HepG2 (cell line): Measurements from ENCODE around the gene ABCG5. TPM values are rescaled to one million over a fixed set of nuclear protein-coding genes. Genes with fewer than 3 reads are reported as not detected.

Experiments
- CAMTA2 ChIP-seq: sonication (generic); formaldehyde crosslinking; IDR thresholded peaks from 2 replicates; pipeline ENCODE4 v1.4.0; 2020; ENCODE audit warnings: mild to moderate bottlenecking, missing genetic modification reagents, borderline replicate concordance
- HNF4G ChIP-seq, 2 experiments: sonication (generic) in 1 of 2; formaldehyde crosslinking in 1 of 2; IDR thresholded peaks; 2 replicates each; pipeline versions ENCODE4 v1.4.0 to v1.6.1; 2011 to 2020; ENCODE audit warnings: borderline replicate concordance in 2 of 2, low read depth in 2 of 2, mild to moderate bottlenecking in 2 of 2, low read length in 1 of 2, missing genetic modification reagents in 1 of 2, moderate library complexity in 1 of 2
- ZIK1 ChIP-seq: sonication (generic); formaldehyde crosslinking; IDR thresholded peaks from 2 replicates; pipeline ENCODE4 v1.5.0; 2020; ENCODE audit warnings: mild to moderate bottlenecking, low read depth, missing genetic modification reagents, borderline replicate concordance
- ZNF549 ChIP-seq: sonication (generic); formaldehyde crosslinking; IDR thresholded peaks from 2 replicates; pipeline ENCODE4 v1.5.0; 2020; ENCODE audit warnings: missing genetic modification reagents
- polyA plus RNA-seq, 8 experiments: library from polyadenylated mRNA; depleted of rRNA in 3 of 8; stranded (reverse) in 7 of 8; unstranded in 1 of 8; fragments of >200 nt; fragmentation: Illumina TruSeq in 4 of 8; extraction: Trizol in 4 of 8; gene quantifications; 2 replicates each; pipeline versions ENCODE4 v1.2.1 to v1.2.3, GENCODE V29; 2011 to 2016; ENCODE audit warnings: low read depth in 4 of 8, missing spikeins in 1 of 8, mixed read lengths in 1 of 8; ENCODE audit not compliant: insufficient read depth in 1 of 8
- total RNA-seq, 5 experiments: library from RNA; depleted of rRNA; stranded (reverse); fragments of >200 nt; fragmentation: Illumina TruSeq; extraction: Trizol; gene quantifications; 2 replicates each; pipeline ENCODE4 v1.2.3, GENCODE V29; 2016; ENCODE audit warnings: low read depth in 1 of 5
- TF ChIP-seq, protein P1 (sequence below): sonication (generic); formaldehyde crosslinking; IDR thresholded peaks from 2 replicates; pipeline ENCODE4 v1.5.0; 2020; ENCODE audit warnings: missing genetic modification reagents, mild to moderate bottlenecking, borderline replicate concordance
- TF ChIP-seq, protein P2 (sequence below): sonication (generic); formaldehyde crosslinking; IDR thresholded peaks from 2 replicates; pipeline ENCODE4 v1.4.0; 2020; ENCODE audit warnings: low read depth, mild to moderate bottlenecking, missing genetic modification reagents
- TF ChIP-seq, protein P3 (sequence below): sonication (generic); formaldehyde crosslinking; IDR thresholded peaks from 2 replicates; pipeline ENCODE4 v1.8.1; 2023; ENCODE audit warnings: mild to moderate bottlenecking, missing genetic modification reagents
- TF ChIP-seq, protein P4 (sequence below): sonication (generic); formaldehyde crosslinking; IDR thresholded peaks from 2 replicates; pipeline ENCODE4; 2020; ENCODE audit warnings: missing genetic modification reagents, mild to moderate bottlenecking, borderline replicate concordance
- TF ChIP-seq, protein P5 (sequence below): IDR thresholded peaks from 2 replicates; pipeline ENCODE4 v1.6.1; 2016; ENCODE audit warnings: low read depth, missing genetic modification reagents, missing compliant biosample characterization
- TF ChIP-seq, protein P6 (sequence below), 2 experiments: sonication (generic) in 1 of 2; formaldehyde crosslinking in 1 of 2; IDR thresholded peaks; 2 replicates each; pipeline versions ENCODE4 v1.4.0 to v1.6.1; 2018 to 2020; ENCODE audit warnings: missing genetic modification reagents in 2 of 2, borderline replicate concordance in 1 of 2, low read depth in 1 of 2, mild to moderate bottlenecking in 1 of 2, missing biosample characterization in 1 of 2

ABCG5 gene
- total and polyA plus RNA-seq, 2 of the 13 experiments (the other 11 are each of a cell fraction or from before 2014, with no cell fraction given) = 15.1 to 39.0 TPM

DNA sequence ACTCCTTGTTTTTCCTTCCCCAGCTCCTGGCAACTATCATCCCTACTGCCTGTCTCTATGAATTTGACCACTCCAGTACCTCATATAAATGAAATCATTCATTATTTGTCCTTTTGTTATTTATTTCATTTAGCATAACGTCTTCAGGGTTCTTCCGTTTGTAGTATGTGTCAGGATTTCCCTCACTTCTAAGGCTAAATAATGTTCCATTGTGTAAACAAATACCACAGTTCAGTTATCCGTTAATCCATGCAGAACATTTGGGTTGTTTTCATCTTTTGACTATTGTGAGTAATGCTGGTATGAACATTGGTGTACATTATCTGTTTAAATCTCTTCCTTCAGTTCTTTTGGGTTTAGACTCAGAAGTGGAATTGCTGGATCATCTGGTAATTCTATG, 46.0 kb downstream of the ABCG5 start (continued):
- TF ChIP-seq, protein P1, sequence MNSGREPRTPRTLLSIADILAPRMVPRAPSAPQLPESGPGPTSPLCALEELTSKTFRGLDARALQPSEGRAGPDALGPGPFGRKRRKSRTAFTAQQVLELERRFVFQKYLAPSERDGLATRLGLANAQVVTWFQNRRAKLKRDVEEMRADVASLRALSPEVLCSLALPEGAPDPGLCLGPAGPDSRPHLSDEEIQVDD (CRISPR knock-in tag) = no peak
- TF ChIP-seq, protein P2, sequence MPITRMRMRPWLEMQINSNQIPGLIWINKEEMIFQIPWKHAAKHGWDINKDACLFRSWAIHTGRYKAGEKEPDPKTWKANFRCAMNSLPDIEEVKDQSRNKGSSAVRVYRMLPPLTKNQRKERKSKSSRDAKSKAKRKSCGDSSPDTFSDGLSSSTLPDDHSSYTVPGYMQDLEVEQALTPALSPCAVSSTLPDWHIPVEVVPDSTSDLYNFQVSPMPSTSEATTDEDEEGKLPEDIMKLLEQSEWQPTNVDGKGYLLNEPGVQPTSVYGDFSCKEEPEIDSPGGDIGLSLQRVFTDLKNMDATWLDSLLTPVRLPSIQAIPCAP (CRISPR knock-in tag) = no peak
- TF ChIP-seq HNF4G (IDR thresholded peaks at IDR 0.05; ENCODE audit: borderline replicate concordance, low read depth, low read length) = no peak
- TF ChIP-seq HNF4G (CRISPR knock-in tag; IDR thresholded peaks at IDR 0.05; ENCODE audit: borderline replicate concordance, low read depth) = no peak
- TF ChIP-seq, protein P3, sequence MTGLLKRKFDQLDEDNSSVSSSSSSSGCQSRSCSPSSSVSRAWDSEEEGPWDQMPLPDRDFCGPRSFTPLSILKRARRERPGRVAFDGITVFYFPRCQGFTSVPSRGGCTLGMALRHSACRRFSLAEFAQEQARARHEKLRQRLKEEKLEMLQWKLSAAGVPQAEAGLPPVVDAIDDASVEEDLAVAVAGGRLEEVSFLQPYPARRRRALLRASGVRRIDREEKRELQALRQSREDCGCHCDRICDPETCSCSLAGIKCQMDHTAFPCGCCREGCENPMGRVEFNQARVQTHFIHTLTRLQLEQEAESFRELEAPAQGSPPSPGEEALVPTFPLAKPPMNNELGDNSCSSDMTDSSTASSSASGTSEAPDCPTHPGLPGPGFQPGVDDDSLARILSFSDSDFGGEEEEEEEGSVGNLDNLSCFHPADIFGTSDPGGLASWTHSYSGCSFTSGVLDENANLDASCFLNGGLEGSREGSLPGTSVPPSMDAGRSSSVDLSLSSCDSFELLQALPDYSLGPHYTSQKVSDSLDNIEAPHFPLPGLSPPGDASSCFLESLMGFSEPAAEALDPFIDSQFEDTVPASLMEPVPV (CRISPR knock-in tag) = no peak
- no peak for TF ChIP-seq ZIK1 (CRISPR knock-in tag)
- TF ChIP-seq, protein P4, sequence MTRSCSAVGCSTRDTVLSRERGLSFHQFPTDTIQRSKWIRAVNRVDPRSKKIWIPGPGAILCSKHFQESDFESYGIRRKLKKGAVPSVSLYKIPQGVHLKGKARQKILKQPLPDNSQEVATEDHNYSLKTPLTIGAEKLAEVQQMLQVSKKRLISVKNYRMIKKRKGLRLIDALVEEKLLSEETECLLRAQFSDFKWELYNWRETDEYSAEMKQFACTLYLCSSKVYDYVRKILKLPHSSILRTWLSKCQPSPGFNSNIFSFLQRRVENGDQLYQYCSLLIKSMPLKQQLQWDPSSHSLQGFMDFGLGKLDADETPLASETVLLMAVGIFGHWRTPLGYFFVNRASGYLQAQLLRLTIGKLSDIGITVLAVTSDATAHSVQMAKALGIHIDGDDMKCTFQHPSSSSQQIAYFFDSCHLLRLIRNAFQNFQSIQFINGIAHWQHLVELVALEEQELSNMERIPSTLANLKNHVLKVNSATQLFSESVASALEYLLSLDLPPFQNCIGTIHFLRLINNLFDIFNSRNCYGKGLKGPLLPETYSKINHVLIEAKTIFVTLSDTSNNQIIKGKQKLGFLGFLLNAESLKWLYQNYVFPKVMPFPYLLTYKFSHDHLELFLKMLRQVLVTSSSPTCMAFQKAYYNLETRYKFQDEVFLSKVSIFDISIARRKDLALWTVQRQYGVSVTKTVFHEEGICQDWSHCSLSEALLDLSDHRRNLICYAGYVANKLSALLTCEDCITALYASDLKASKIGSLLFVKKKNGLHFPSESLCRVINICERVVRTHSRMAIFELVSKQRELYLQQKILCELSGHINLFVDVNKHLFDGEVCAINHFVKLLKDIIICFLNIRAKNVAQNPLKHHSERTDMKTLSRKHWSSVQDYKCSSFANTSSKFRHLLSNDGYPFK (CRISPR knock-in tag) = no peak
- TF ChIP-seq, protein P5, sequence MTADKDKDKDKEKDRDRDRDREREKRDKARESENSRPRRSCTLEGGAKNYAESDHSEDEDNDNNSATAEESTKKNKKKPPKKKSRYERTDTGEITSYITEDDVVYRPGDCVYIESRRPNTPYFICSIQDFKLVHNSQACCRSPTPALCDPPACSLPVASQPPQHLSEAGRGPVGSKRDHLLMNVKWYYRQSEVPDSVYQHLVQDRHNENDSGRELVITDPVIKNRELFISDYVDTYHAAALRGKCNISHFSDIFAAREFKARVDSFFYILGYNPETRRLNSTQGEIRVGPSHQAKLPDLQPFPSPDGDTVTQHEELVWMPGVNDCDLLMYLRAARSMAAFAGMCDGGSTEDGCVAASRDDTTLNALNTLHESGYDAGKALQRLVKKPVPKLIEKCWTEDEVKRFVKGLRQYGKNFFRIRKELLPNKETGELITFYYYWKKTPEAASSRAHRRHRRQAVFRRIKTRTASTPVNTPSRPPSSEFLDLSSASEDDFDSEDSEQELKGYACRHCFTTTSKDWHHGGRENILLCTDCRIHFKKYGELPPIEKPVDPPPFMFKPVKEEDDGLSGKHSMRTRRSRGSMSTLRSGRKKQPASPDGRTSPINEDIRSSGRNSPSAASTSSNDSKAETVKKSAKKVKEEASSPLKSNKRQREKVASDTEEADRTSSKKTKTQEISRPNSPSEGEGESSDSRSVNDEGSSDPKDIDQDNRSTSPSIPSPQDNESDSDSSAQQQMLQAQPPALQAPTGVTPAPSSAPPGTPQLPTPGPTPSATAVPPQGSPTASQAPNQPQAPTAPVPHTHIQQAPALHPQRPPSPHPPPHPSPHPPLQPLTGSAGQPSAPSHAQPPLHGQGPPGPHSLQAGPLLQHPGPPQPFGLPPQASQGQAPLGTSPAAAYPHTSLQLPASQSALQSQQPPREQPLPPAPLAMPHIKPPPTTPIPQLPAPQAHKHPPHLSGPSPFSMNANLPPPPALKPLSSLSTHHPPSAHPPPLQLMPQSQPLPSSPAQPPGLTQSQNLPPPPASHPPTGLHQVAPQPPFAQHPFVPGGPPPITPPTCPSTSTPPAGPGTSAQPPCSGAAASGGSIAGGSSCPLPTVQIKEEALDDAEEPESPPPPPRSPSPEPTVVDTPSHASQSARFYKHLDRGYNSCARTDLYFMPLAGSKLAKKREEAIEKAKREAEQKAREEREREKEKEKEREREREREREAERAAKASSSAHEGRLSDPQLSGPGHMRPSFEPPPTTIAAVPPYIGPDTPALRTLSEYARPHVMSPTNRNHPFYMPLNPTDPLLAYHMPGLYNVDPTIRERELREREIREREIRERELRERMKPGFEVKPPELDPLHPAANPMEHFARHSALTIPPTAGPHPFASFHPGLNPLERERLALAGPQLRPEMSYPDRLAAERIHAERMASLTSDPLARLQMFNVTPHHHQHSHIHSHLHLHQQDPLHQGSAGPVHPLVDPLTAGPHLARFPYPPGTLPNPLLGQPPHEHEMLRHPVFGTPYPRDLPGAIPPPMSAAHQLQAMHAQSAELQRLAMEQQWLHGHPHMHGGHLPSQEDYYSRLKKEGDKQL (CRISPR knock-in tag) = no peak
- TF ChIP-seq CAMTA2 = no peak
- TF ChIP-seq, protein P6, sequence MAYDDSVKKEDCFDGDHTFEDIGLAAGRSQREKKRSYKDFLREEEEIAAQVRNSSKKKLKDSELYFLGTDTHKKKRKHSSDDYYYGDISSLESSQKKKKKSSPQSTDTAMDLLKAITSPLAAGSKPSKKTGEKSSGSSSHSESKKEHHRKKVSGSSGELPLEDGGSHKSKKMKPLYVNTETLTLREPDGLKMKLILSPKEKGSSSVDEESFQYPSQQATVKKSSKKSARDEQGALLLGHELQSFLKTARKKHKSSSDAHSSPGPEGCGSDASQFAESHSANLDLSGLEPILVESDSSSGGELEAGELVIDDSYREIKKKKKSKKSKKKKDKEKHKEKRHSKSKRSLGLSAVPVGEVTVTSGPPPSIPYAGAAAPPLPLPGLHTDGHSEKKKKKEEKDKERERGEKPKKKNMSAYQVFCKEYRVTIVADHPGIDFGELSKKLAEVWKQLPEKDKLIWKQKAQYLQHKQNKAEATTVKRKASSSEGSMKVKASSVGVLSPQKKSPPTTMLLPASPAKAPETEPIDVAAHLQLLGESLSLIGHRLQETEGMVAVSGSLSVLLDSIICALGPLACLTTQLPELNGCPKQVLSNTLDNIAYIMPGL (CRISPR knock-in tag; IDR thresholded peaks at IDR 0.05; ENCODE audit: borderline replicate concordance in 1 of 2, low read depth in 1 of 2) = no peak
- TF ChIP-seq ZNF549 (CRISPR knock-in tag) = no peak
